ENCODE measurements around the gene ZNF607.

DNA sequence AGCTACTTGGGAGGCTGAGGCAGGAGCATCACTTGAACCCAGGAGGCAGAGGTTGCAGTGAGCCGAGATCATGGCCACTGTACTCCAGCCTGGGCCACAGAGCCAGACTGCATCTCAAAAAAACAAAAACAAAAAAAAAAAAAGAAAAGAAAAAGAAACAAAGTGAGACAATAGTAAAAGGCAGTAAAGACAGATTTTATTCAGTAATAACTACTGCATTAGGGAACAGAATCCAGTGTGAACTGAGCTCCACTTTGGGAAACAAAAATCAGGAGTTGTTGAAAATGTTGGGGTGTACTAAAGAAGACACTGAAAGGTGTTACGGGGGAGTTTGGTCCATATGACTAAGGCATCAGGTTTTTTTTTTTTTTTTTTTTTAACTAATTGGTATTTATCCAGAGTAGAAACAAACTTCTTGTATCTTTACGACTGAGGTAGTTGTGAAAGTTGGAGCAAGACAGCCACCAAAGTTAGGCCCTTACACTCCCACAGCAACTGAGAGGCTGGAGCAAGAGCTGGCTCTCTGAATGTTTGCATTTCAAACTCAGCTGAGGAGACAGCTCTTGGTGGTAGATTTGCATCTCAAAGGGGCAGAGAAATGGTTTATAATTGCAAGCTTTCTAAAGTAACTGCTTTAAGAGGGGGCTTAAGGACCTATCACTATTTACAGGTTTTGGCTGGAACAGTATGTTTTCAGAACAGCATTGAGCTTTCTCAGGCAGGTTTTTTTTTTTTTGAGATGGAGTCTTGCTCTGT lies 24.2 kb downstream of the ZNF607 start:
- TF ChIP-seq, protein P1, sequence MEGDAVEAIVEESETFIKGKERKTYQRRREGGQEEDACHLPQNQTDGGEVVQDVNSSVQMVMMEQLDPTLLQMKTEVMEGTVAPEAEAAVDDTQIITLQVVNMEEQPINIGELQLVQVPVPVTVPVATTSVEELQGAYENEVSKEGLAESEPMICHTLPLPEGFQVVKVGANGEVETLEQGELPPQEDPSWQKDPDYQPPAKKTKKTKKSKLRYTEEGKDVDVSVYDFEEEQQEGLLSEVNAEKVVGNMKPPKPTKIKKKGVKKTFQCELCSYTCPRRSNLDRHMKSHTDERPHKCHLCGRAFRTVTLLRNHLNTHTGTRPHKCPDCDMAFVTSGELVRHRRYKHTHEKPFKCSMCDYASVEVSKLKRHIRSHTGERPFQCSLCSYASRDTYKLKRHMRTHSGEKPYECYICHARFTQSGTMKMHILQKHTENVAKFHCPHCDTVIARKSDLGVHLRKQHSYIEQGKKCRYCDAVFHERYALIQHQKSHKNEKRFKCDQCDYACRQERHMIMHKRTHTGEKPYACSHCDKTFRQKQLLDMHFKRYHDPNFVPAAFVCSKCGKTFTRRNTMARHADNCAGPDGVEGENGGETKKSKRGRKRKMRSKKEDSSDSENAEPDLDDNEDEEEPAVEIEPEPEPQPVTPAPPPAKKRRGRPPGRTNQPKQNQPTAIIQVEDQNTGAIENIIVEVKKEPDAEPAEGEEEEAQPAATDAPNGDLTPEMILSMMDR (IDR thresholded peaks at IDR 0.05), result no peak
- no peak for TF ChIP-seq POLR2A (IDR thresholded peaks at IDR 0.05)
